Measurements from ENCODE around the gene TSPAN17.

The TSPAN17 gene

GRCh38 chr5:176660530-176660859 is 13.2 kb downstream of the TSPAN17 start:
- DNase-seq (ENCODE audit: low spot score): no peak

DNA sequence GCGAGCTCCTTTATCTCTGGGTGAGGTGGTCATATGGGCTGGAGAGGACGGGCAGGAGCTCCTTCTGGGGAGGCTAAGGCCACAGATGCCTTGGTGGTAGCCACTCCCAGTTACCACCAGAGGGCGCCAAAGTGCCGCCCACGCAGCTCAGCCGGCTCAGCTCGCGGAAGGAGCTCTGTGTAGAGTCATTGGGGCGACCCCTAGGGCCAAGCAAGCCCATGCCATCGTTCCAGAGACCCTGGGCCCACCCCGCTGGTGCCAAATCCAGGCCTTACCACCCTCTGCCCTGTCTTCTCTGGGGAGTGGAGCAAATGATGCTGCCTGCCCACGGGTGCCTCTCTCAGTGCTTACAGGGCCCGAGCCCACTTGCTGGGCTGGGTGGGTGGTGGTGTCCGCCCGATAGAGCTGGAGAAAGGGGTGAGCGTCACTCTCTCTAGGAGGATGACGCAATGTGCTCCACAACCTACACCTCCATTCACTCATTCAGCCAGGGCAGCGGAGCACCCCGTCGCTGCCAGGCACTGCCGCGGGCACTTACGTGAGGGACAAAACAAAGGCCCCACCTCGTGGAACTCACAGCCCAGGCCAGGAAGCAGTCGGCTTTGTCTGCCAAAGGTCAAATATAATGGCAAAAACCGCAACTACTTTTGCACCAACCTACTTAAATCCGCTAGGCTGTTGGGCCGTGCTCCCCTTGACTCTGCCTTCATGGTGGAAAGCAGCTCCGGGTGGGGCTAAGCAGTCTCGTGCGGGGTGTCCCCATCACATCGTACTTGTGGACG is 13.8 kb downstream of the TSPAN17 start:
- DNase-seq (ENCODE audit: low spot score): peak; percentile 84

DNA sequence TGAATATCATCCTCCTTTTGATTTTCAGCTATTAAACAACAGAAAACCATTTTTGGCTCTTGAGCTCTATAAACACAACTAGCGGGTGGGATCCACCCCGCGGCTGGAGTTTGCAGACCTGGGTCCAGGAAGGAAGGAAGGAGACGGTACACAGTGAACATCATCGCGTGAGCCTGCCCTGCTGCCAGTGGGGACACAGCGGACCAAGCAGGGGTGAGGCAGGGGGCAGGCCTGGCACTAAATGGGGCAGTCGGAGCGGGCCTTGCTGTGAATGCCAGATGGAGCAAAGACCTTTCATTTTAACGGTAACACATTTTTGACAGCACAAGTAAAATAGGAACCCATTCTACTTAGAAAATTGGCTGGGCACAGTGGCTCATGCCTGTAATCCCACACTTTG is 14.4 kb downstream of the TSPAN17 start:
- DNase-seq (ENCODE audit: low spot score): no peak

DNA sequence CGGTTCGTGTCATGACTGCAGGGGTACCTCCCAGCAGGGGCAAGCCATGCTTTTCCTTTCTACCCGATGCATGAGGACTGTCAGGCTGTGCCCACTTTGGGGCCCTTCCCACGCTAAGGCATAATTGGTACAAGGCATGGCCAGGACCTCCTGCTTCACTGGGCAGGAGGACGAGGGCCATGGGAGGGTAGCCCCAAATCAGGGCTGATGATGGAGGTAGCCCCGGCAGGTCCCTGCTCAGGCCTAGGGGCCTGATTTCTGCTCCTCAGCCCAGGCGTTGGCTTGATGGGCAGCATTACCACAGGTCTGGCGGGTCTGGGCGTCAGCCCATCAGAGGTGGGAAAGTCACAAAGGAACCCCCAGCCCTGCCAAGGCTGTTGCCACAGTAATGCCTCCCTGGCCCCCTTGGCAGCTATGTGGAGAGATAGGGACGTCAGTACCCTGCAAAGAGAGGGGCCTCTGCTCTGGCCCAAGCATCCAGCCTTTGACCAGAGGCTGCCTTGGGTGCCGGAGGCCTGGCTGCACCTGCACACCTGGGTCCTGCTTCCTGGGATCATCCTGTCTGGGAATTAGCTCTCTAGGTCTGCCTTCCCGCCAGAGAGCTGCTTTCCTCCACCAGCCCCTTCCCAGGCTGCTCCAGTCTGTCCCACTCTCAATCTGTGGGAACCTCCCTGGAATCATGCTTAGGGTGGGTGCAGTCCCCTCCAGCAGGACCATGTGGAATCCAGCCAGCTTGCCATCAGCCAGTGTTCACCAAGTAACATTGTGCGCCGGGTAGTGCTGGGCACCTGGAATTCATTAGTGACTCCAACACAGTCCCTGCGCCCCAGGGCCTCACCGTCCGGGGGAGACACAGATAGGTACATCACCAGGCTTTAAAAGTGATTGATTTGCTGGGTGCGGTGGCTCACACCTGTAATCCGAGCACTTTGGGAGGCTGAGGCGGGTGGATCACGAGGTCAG is 15.4 kb downstream of the TSPAN17 start:
- no peak for DNase-seq (ENCODE audit: low spot score)

DNA sequence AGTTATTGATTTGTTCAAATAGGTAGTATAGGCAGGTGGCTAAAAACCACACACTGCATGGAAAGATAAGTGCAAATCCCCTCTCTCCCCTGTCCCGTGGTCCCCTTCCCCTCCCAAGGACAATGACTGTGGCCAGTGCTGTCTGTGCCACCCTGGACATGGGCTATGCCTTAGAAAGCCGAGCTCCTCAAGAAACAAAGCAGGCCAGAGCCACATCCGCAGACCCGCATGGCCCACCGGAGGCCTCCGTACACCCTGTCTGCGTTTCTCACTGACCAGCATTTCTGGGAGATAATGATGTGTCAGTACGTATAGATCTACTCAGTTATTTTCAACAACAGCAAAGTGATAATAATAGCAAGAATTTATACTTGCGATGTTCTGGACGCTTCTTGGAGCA is 16.3 kb downstream of the TSPAN17 start:
- no peak for DNase-seq (ENCODE audit: low spot score)

GRCh38 chr5:176664479-176664878 is 17.2 kb downstream of the TSPAN17 start:
- DNase-seq (ENCODE audit: low spot score): no peak

- DNase-seq (ENCODE audit: low spot score): no peak
These were observed 17.6 kb downstream of the TSPAN17 start for GRCh38 chr5:176664886-176665285.

- DNase-seq (ENCODE audit: low spot score): no peak
These were observed 18.2 kb downstream of the TSPAN17 start for GRCh38 chr5:176665517-176665916.

GRCh38 chr5:176667637-176668036 is 20.4 kb downstream of the TSPAN17 start:
- DNase-seq (ENCODE audit: low spot score): no peak

DNA sequence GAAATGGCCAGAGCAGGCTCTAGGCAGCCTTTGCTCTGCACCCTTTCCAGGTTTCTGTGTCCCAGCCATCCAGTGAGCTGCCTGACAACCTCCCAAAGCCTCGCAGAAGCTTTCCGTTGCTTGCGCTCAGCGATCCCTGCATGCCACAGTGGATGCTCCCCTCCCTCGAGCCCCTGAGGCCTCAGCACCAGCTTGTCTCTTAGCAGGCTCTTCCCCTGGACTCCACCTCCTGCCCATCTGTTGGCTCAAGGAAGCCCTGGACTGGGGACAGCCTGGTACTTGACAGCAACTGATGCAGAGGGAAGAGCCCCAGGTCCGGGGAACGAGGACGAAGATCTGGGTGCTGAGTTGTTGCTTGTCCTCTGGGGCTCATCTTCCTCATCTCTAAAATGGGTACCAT is 23.2 kb downstream of the TSPAN17 start:
- DNase-seq (ENCODE audit: low spot score): no peak

- DNase-seq (ENCODE audit: low spot score): no peak
These were observed 24.1 kb downstream of the TSPAN17 start for GRCh38 chr5:176671399-176671798.

DNA sequence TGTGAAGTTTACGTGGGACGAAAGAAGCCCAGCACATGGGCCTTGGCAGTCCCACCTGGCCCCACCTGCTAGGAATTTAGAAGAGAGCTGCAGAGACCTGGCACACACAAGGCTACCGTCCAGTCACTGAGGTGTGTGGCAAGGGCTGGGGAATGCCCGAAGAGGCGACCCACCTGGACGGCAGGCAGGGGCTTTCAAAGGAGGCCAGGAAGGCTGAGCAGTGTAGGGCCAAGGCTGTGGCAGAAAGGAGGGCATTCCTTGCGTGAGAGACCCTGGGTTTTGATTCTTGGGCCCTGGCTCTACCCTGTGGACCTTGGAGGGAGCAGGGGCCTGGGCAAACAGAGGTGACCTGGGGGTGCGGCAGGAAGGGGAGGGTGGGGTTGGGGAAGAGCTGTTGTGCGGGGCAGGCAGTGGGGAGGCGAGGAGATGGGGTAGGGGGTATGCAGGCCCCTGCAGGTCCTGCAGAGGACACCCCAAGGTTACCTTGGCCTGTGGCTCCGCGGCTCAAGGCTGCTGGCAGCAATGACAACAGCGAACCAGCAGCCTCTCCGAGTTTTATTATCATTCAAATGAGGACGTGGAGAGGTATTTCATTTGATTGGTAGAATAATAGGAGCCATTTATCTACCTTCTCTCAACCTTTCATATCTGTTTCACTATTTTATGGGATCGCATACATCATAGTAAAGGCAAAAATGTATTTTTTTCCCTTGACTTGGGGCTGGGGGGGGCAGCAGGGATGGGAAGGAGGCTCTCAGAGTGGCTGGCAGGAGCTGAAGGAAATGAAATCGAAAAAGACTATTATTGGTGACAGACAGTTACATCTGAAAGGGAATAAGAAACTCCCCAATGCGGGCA is 24.8 kb downstream of the TSPAN17 start:
- no peak for DNase-seq (ENCODE audit: low spot score)

- DNase-seq (ENCODE audit: low spot score): no peak
These were observed 26.6 kb downstream of the TSPAN17 start for GRCh38 chr5:176673651-176674583.

DNA sequence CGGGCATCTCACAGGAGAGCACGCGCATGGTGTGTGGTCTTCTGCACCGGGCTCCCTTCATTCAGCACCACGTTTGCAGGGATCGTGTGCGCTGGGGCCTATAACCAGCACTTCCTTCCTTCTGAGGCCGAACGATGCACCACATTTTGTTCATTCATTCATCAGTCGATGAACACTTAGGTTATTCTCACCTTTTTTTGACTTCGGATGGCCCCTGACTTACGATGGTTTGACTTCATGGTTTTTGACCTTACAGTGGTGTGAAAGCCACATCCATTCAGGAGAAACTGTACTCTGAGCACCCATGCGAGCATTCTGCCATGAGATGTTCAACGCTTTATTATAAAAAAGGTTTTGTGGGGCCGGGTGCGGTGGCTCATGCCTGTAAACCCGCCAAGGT is 27.5 kb downstream of the TSPAN17 start:
- no peak for DNase-seq (ENCODE audit: low spot score)

GRCh38 chr5:176675676-176676360 is 28.5 kb downstream of the TSPAN17 start:
- DNase-seq (ENCODE audit: low spot score): no peak

DNA sequence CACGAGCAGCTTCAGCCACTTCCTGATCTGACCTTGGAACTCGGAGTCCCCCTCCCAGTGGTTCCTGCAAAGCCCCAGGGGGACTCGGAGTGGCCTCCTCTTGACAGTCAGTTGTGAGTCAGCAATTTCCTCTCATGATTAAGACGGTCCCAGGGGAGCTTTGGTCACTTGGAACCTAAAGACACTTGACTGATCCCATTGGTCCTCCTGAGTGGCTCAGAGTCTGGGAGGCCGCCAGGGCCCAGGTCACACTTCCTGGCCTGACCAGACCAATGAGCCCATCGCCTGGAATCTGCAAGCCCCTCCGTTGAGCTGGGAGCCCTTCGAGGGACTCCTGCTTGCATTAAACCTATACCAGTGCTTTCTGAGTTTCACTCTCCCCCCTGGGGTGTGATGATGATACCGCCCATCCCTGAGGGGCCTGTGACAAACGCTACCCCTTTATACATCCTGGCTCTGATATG is 29.1 kb downstream of the TSPAN17 start:
- DNase-seq (ENCODE audit: low spot score): no peak

DNA sequence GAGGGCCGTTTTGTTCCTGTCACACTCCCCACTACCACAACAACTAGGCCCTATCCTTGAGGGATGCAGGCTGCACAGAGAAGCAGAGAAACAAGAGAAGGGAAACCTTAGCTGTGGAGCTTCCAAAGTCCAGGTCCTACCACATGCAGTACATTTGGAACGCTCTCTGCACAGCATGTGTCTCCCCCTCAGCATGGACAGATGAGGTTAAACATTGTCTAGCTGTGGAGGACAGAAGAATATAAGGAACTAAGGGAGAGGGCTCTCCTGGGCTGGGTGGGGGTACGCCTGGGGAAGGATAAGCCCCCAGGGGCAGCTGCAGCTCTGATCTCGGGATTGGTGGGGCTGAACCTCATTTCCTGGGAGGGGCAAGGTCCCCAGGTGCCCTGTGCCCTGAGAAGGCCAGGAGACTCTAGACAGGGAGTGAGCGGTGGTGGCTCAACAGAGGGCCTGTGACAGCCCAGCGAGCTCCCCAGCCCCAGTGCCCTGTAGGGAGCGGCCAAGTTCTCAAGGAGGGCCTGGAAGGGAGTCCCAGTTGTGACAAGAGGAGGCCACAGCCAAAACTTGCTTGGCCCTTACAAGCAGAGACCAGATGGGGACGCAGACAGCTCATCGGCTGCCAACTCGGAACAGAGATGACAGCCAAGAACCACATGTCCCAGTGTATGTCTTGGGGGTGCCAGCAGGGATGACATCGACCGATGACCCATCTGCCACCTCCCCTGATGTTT is 30.1 kb downstream of the TSPAN17 start:
- no peak for DNase-seq (ENCODE audit: low spot score)

DNA sequence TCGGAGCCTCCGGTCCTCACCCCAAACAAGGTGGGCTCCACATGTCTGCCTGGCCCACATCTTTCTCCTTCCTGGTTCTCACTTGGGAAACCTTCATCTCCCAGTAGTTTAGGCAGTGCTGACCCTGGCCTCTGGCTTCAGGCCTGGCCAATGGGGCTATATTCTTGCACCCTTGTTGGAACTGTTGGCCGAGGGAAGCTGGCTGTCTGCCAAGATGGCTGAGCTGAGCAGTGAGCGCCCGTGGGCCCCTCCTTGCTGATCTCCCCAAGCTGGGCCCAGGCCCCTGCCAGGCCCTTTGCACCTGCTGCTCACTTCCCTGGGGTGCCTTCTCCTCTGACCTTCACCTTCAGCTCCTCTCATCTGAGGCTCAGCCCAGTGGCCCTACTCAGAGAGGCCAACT is 31.3 kb downstream of the TSPAN17 start:
- no peak for DNase-seq (ENCODE audit: low spot score)

DNA sequence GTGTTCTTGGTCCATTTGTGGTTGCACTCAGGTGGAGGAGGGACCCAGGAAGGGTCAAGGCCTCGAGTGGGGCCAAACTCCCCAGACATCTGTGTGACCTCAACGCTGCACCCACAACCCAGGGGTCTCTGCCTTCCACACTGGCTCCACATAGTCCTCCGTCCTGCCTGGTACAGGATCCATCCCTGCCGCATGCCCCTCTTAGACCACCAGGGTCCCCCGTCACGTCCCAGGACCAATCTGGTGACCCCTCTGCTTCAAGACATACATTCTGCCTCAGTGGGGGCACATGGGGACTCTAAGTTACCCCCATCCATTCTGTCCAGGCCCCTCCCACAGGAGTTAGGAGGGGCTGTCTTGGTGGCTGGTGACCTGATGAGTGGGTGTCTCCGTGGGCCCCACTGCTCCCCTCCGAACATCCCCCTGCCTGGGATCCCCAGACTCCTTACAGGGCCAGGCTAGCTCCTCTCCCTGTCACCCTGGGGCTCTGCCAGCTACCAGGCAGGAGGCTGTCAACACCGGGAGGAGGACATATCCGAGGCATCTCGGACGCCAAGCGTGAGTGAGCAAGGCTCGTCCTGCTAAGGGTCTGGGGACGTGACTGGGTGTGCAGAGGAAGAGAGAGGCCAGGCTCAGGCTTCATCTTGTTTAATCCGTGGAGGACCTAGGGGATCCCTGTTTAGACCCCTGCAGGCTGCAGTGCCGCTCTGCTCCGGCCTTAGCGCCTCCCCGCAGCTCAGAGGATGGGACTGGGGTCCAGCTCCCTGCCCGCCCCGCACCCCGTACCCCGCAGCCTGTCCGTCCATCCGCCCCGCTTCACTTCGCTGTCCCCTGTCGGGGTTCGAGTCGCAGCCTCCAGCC is 32.3 kb downstream of the TSPAN17 start:
- no peak for DNase-seq (ENCODE audit: low spot score)
